Panc1 (cell line): ENCODE measurements around the gene CAPN10.

Source experiments
- CTCF ChIP-seq: fragments of 450-650 bp; IDR thresholded peaks from 2 replicates; pipeline ENCODE4 v1.5.1; 2017; ENCODE audit warnings: mild to moderate bottlenecking
- POLR2AphosphoS5 ChIP-seq: IDR thresholded peaks from 2 replicates; pipeline ENCODE4 v1.6.1; 2012; ENCODE audit warnings: mild to moderate bottlenecking, low read depth, low read length, moderate library complexity
- SIN3A ChIP-seq: IDR thresholded peaks from 2 replicates; pipeline ENCODE4 v1.6.1; 2012; ENCODE audit warnings: low read depth, mild to moderate bottlenecking, low read length, moderate library complexity, borderline replicate concordance; ENCODE audit not compliant: insufficient read depth

GRCh38 chr2:240583774-240584173 lies 2.8 kb upstream of the CAPN10 start:
- no peak for TF ChIP-seq POLR2AphosphoS5
- no peak for TF ChIP-seq CTCF
- no peak for TF ChIP-seq SIN3A
